ENCODE results near the gene TMOD4.
"Not testable (repeated sequence)": the region's sequence is repeated elsewhere in the genome, so short reads cannot be mapped to it uniquely, and the experiment has no call there.

TMOD4 gene

DNA sequence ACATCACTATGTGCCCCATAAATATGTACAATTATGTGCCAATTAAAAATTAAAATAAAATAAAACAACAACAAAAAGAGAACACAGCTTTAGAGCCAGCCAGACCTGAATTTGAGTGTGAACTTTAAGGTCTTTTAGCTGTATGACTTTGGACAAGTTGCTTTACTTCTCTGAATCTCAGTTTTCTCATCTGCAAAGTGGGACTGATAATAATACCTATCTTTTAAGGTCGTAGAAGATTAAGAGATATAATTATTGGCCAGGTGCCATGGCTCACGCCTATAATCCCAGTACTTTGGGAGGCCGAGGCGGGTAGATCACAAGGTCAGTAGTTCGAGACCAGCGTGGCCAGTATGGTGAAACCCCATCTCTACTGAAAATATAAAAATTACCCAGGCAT is 17.5 kb upstream of the TMOD4 start:
- DNase-seq (ENCODE audit: low spot score) = no peak
- in situ Hi-C loops (cut with MboI; ENCODE audit: low pct_unique_long_range_greater_than_20kb, low sequenced_read_pairs, unreplicated experiment) = no loop called here
- TF ChIP-seq, protein P1, sequence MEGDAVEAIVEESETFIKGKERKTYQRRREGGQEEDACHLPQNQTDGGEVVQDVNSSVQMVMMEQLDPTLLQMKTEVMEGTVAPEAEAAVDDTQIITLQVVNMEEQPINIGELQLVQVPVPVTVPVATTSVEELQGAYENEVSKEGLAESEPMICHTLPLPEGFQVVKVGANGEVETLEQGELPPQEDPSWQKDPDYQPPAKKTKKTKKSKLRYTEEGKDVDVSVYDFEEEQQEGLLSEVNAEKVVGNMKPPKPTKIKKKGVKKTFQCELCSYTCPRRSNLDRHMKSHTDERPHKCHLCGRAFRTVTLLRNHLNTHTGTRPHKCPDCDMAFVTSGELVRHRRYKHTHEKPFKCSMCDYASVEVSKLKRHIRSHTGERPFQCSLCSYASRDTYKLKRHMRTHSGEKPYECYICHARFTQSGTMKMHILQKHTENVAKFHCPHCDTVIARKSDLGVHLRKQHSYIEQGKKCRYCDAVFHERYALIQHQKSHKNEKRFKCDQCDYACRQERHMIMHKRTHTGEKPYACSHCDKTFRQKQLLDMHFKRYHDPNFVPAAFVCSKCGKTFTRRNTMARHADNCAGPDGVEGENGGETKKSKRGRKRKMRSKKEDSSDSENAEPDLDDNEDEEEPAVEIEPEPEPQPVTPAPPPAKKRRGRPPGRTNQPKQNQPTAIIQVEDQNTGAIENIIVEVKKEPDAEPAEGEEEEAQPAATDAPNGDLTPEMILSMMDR (IDR thresholded peaks at IDR 0.05; ENCODE audit: extremely low read depth, insufficient read depth, missing control alignments) = no peak

GRCh38 chr1:151192047-151192446 is 16.3 kb upstream of the TMOD4 start:
- TF ChIP-seq, protein P1 (IDR thresholded peaks at IDR 0.05; ENCODE audit: extremely low read depth, insufficient read depth, missing control alignments) = no peak
- no peak for DNase-seq (ENCODE audit: low spot score)
- in situ Hi-C loops (cut with MboI; ENCODE audit: low pct_unique_long_range_greater_than_20kb, low sequenced_read_pairs, unreplicated experiment) = no loop called here

DNA sequence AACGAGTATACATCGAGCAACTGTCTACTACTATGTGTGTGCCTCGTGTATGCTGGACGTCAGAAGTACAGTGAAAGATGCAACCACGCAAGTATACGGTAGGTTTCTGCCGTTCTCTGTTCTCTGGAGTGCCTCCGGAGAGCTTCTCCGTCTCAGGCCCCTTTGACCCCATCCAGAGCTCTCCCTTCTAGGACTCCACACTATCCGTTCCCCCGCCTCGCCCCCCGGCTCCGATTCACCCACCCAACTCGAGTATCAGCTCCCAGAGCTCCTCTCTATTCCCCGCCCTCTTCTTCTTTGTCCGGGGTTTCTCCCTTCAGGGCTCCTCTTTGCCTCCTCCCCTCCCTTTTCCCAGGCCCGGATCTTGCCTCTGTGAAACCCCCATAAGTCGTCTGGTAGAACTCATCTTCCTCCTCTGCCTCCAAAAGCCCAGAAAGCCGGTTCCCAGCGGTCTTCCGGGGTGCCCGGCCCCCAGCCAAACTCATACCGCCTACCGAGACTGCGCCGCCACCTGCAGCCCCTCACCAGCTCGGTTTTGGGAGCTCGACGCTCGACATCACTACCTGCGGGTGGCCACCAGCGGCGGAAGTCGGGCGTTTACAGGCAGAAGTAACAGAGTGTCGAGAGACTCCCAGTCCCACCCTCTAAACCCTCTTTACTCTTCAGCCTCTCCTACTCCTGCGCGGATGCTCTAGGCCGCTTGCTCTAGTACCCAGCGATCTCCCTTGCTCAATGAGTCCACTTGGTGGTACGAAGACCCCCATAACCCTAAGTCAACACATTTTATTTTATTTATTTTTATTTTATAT is 14.1 kb upstream of the TMOD4 start, which contains the start of gene VPS72:
Gene VPS72, minus strand, starts transcription at position 561 of the 809 bp plus-strand sequence. Its CDS starts 76 bp downstream, at position 485.
- TF ChIP-seq, protein P1 (IDR thresholded peaks at IDR 0.05; ENCODE audit: extremely low read depth, insufficient read depth, missing control alignments) = no peak
- in situ Hi-C loops (cut with MboI; ENCODE audit: low pct_unique_long_range_greater_than_20kb, low sequenced_read_pairs, unreplicated experiment) = no loop called here
- DNase-seq (ENCODE audit: low spot score) = peak; percentile 90

DNA sequence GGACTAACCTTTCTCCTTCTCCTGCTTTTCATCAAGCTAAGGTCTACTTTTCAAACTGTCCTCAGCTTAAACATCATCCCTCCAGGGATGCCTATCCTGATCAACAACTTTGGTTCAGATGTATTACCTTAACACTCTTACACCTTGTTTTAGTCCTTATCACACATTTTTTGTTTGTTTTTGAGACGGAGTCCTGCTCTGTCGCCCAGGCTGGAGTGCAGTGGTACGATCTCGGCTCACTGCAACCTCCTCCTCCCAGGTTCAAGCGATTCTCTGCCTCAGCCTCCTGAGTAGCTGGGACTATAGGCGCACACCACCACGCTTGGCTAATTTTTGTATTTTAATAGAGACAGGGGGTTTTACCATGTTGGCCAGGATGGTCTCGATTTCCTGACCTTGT is 12.9 kb upstream of the TMOD4 start:
- DNase-seq (ENCODE audit: low spot score); in situ Hi-C loops (cut with MboI; ENCODE audit: low pct_unique_long_range_greater_than_20kb, low sequenced_read_pairs, unreplicated experiment): not testable (repeated sequence)

DNA sequence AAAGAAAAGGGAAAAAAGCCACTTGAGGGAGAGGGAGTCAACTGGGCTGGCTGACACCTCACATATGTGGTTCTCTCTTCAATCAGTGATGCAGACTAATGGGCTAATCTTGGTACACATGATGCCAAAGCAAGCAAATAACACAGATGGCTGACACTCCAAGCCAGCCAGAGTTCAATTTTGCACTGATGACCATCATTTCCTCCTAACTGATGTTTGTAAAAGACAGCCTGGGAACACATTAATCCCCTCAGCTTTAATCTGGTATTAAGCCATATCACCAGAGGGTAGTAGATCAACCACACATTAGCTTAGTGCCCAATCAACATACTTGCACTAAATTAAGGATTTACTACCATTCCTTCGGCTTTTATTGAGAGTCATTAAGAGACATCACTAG is 11.4 kb upstream of the TMOD4 start:
- no peak for DNase-seq (ENCODE audit: low spot score)
- in situ Hi-C loops (cut with MboI; ENCODE audit: low pct_unique_long_range_greater_than_20kb, low sequenced_read_pairs, unreplicated experiment) = no loop called here
- TF ChIP-seq, protein P1 (IDR thresholded peaks at IDR 0.05; ENCODE audit: extremely low read depth, insufficient read depth, missing control alignments) = no peak

DNA sequence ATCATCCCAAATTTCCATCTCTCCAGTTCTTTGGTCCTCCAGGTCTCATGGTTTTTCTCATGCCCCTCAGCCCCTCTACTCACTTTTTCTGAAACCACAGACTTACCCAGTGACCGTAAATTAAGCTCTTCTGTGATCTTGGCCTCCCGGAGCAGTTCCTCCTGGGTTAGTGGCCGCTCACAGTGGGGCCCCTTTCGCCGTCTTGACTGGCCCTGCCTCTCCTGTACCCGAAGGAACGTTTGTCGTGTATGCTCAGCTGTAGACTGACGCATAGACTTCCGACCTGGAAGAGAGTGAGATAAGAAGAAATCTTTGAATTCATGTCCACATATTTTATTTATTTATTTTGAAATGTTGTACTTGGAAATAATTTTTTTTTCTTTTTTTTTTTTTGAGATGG is 8.4 kb upstream of the TMOD4 start:
- TF ChIP-seq, protein P1 (IDR thresholded peaks at IDR 0.05; ENCODE audit: extremely low read depth, insufficient read depth, missing control alignments) = no peak
- no peak for DNase-seq (ENCODE audit: low spot score)
- in situ Hi-C loops (cut with MboI; ENCODE audit: low pct_unique_long_range_greater_than_20kb, low sequenced_read_pairs, unreplicated experiment) = no loop called here

GRCh38 chr1:151176514-151177045 is 799 bp upstream of the TMOD4 start:
- no peak for DNase-seq (ENCODE audit: low spot score)
- TF ChIP-seq, protein P1 (IDR thresholded peaks at IDR 0.05; ENCODE audit: extremely low read depth, insufficient read depth, missing control alignments) = no peak
- in situ Hi-C loops (cut with MboI; ENCODE audit: low pct_unique_long_range_greater_than_20kb, low sequenced_read_pairs, unreplicated experiment) = no loop called here

Measured in GM13977 (cell line).